GM18861 (cell line): ENCODE measurements around the gene HSPB6.
"Not testable (repeated sequence)": the region's sequence is repeated elsewhere in the genome, so short reads cannot be mapped to it uniquely, and the experiment has no call there.

Source experiments
- ATAC-seq: cut with Tn5 transposase; IDR thresholded peaks from one replicate; pipeline ENCODE4 v1.9.1; 2021; ENCODE audit not compliant: unreplicated experiment

The HSPB6 gene, protein sequence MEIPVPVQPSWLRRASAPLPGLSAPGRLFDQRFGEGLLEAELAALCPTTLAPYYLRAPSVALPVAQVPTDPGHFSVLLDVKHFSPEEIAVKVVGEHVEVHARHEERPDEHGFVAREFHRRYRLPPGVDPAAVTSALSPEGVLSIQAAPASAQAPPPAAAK

DNA sequence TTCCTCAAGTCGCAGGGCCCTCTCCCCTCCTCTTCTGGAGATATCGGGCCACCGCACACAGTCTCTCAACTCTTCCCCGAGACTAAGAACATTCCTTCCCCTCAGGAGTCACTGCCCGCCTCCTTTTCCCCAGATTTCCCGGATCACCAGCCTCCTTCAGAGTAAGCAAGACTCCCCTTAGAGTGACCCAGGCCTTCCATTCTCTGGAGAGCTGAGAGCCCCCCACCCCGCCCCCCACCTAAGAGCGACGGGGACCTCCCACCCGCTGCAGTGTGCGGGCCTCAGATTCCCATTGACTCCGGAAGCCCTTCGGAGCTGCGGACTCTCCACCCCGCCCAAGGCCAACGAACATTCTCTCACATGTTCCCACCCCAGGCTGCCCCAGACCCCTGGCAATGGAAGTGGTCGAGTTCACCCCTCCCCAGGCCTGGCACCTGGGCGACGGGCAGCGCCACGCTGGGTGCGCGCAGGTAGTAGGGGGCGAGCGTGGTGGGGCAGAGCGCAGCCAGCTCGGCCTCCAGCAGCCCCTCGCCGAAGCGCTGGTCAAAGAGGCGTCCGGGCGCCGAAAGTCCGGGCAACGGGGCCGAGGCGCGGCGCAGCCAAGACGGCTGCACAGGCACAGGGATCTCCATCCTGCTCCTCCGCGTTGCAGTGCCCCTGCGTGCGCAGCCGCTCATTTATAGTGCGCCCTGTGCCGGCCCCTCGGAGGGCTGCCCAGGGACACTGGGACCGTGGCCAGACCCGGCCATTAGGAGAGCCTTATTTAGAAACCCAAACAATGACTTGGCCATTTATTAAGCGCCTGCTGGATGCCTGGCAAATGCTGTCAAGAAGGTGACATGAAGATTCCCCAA is at the start of gene HSPB6:
Gene HSPB6 (minus strand): TSS at position 653 of the 854 bp plus-strand sequence. CDS start 21 bp downstream, at position 632.
- no peak for ATAC-seq

DNA sequence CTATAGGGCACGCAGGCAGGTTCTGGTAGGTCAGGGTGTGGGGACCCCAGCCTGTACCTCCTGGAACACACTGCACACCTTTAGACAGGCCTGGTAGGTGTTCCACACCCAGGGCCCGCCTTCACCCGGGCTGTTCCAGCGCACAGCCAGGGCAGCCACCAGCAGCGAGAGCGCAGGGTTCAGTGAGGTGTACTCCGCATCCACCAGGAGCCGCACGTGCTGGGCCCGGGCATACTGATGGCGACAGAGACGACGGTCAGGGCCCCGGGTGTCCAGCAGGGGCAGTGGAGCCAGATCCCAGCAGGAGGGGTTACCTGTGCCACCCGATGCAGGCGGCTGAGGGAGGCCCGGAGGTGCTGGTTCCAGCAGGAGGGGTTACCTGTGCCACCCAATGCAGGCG is 49.8 kb upstream of the HSPB6 start:
- no peak for ATAC-seq

DNA sequence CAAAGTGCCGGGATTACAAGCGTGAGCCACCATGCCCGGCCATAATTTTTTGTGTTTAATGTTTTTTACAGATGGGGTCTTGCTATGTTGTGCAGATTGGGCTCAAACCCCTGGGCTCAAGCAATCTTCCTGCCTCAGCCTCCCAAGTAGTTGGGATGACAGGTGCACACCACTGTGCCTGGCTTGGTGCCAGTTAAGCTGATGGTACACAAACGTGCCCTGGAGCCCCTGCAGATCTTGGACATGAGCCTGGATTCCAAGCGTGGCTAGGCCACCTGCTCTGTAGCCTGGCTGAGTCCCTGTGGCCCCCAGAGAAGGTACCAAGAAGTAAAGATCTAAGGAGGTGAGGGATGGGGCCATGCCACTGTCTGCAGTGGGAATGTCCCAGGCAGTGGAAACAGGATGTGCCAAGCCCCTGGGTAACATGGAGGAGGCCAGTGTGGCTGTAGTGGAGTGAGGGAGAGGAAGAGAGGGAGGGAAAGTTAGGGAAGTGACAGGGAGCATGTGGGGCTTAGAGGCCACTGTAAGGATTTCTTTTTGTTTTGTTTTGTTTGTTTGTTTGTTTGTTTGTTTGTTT is 48.8 kb upstream of the HSPB6 start:
- no peak for ATAC-seq

DNA sequence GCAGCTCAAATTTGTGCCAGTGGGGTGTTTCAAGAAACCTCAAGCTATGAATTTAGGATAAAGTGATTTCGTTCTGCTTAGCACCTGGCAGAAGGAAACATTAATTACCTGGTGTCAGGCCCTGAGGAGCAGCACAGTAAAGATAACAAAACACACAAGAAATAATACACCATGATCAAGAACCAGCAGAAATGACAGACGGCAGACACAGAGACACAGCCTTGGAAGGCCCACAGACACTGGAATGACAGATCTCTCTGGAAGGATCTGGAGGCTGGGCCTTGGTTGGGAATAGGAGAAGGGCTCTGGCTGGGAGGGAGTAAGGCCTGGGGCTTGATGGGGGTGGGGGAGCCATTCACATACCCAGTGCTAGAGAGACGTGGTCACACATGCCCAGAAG is 45.0 kb upstream of the HSPB6 start:
- ATAC-seq: no peak

DNA sequence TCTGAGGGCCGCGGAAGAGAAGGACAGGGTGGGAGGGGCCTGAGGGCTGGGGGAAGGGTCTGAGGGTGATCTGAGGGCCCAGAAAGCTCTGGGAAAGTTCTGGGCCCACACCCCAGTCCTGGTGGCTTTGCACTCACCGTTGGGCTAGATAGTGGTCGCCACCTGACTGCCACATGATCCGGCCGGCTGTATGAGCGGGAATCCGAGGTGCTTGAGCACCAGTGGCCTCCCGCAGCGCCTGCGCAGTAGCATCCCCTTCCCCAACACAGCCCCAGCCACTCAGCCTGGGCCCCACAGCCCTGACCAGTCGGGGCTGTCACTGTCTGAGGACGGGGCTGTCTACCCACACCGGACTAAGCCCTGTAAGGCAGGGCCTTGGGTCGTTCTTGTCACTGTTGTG is 40.8 kb upstream of the HSPB6 start:
- no peak for ATAC-seq

DNA sequence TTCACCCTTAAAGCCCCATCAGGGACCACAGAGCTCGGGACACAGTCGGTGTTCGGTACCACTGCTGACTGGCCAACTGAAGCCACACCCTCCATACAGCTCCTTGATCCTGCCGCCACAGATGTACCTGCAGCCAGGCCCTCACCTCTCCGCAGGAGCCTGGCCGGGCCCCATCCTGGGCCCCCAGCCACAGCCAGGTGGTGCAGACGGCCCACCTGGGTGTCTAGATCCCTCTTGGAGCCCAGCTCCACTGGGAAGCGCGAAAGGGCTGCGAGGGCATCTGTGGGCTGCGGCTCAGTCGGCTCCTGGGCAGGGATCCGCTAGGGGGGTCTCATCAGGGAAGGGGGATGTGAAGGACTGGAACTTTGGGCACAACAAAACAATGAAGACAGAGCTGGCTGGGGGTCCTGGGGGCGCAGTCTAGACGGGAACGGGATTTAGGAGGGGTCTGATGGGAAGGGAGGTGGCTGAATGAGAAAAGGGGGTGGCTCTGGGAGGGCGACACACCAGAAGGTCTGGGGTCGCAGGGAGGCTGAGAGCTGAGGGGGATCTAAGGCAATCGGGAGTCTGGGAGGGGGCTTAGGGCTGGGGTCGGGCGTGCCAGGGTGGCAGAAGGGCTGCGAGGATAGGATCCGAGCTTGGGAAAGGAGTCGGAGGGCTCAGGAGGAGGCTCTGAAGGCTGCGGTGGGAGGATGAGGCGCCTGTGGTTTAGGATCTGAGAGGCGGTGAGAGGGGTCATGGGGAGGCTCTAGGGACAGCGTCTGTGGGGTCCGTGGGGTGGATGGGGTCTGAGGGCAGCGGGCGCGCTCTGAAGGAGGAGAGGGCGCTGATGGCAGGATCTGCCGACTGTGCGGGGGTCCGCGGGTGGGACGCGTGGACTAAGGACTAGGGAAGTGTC is 40.1 kb upstream of the HSPB6 start:
- ATAC-seq: no peak

DNA sequence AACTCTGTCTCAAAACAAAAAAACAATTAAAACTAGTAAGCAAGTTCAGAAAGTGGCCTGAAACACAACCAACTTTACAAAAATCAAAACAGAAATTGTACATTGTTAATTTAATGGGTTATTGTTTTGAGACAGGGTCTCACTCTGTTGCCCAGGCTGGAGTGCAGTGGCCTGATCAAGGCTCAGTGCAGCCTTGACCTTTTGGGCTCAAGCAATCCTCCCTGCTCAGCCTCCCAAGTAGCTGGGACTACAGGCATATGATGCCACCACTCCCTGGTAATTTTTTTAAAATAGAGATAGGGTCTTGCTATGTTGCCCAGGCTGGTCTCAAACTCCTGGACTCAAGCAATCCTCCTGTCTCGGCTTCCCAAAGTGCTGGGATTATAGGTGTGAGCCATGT is 38.7 kb upstream of the HSPB6 start:
- ATAC-seq: not testable (repeated sequence)

DNA sequence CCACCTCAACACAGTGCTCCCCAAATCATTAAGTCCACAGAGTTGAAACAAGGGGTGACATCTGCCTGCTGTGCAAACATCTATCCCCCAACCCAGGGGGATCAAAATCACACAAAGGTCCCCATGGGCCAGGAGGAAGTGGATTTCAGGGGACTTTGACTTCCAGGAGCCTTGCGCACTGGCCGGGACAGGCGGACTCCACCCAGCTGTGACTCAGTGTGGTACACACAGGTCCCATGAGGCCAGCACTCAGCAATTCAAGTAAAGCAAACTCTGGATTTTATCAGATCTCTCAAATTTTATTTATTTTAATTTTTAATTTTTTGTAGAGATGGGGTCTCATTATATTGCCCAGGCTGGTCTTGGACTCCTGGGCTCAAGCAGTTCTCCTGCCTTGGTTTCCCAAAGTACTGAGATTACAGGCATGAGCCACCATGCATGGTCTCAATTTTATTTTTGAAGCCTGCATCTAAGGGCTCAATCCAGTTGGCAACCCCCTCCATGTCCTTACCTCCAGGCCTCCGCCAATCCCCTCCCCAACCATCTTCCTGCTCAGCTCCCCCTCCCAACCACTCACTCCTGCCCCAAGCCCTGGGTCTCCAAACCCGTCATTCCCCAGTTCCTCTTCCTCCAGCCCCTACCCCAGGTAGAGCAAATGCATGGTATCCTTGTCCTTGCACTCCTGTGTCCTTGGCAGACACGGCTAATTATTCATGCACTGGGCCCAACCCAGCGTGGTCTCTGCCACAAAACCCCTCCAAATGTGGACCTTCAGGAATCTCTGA is 36.7 kb upstream of the HSPB6 start:
- no peak for ATAC-seq

DNA sequence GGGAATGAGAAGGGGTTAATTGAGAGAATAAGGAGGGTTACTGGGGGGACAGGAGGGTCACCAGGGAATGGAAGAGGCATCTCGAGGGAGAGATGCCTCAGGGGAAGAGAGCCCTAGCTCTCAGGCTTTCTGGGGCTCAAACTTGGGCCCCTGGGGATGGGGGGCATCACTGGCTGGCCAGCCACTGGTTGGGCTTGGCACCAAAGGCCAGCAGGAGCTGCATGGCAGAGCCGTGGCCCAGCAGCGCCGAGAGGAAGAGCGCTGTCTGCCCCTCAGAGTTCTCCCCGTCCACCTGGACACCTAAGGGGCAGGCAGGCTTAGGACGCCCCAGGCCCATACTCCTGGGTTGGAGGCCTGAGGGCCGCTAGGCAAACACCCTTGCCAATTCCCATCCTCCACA is 36.1 kb upstream of the HSPB6 start:
- ATAC-seq: no peak

DNA sequence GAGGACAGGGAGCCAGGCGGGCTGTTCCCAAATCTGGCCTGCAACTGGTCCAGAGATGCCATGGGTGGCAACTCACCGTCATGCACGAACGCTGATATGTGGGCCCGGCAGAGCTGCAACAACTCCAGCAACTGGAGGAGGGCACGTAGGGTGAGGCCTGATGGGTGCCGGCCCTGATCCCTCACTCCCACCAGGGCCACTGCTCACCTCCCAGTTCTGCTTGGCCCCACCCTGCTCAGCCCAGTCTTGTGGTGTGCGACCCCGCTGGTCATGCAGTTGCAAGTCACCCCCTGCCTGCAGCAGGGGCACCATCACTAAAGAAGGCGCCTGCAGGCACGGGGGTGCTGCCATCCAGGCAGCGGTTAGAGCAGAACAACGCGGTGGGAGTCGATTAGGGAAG is 35.5 kb upstream of the HSPB6 start:
- no peak for ATAC-seq

DNA sequence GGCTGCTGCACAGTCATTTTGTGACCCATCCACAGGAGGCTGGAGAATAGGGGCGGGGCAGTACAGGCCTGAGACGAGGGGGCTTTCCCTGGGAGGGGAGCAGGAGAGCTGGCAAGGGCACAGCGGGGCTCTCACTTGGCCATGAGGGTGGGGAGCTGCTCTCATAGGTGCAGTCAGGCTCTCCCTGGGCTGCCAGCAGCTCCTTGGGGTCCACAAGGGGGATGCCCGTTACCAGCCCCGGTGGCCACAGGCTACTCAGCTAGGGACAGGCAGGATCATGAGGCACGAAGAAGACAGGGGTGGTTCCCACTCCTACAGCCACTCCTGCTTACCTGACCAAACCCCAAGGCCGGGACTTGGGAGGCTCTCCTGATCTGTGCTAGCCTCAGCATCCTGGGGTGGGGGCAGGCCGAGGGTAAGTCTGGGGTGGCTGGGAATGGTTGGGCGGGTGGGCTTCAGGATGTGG is 35.0 kb upstream of the HSPB6 start:
- no peak for ATAC-seq

DNA sequence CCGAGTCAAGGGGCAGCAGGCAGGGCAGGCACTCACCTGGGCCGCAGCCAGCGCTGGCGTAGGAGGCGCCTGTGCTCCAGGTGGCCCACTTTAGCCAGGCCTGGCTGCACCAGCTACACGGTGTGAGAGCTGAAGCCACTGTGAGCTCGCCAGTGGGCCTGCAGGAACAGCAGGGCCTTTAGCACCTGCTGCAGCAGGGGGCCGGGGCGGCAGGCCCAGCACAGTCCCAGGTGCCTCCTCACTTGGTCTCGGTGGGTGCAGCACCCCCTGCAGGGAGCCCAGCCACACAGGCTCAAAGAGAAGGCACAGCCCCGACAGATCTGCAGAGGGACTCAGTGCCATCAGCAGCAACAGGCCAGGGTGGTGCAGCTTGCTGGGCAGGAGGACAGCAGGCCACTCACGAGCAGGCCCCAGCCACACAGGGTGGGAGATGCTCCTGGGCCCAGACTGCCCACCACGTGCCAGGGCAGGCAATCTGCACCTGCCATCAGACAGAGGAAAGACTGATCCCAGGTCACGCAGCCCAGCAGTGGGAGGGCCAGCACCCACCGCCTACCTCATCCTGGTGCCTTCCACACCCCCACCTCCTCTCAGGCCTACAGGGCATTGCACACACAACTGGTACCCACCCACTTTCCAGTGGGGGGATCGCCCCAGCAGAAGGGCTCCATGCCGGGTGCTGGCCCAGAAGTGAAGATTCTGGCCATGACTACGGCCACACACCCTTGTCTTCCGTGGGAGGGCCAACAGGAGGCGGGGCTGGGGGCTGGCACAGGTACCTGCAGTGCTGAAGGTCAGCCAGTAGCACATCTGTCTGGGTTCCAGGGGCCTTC is 34.4 kb upstream of the HSPB6 start:
- ATAC-seq: no peak

DNA sequence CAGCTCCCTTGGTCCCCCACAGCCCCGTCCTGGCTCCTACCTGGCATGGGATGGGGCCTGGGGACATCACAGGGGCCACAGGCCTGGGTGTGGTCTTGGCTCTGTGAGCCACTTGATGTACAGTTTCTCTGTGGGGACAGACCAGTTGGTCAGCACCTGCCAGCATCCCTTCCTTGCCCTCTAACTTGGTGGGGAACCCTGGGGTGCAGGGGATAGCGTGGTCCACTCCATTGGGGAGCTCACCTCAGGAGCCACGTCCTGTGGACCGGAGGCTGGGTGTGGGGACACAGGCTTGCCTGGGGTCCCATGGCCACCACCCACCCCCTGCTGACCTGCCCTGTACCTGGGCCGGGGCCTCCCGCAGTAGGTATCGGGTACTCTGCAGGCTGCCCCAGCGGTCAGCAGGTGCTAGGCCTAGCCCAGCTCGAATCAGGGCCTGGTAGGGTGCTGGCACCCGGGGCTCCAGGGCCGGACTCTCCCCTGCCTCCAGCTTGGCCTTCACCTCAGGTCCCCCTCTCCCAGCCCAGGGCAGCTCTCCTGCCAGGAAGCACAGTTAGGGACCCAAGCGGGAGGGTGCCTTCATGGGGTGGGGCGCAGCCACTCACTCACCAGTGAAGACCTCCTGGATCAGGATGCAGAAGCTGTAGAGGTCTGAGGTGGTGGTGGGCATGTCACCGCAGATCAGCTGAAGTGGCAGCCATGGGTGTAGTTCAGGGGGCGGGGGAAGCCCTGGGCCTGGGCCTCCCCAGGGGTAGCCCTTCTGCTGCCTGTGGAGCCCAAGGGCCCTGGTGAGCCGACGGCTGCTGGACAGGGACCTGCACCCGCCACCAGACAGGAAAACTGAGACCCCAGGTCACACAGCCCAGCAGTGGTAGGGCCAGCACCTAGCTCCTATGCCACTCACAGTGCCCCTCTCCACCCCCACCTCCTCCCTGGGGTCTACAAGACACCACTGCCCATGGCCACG is 33.4 kb upstream of the HSPB6 start:
- no peak for ATAC-seq

DNA sequence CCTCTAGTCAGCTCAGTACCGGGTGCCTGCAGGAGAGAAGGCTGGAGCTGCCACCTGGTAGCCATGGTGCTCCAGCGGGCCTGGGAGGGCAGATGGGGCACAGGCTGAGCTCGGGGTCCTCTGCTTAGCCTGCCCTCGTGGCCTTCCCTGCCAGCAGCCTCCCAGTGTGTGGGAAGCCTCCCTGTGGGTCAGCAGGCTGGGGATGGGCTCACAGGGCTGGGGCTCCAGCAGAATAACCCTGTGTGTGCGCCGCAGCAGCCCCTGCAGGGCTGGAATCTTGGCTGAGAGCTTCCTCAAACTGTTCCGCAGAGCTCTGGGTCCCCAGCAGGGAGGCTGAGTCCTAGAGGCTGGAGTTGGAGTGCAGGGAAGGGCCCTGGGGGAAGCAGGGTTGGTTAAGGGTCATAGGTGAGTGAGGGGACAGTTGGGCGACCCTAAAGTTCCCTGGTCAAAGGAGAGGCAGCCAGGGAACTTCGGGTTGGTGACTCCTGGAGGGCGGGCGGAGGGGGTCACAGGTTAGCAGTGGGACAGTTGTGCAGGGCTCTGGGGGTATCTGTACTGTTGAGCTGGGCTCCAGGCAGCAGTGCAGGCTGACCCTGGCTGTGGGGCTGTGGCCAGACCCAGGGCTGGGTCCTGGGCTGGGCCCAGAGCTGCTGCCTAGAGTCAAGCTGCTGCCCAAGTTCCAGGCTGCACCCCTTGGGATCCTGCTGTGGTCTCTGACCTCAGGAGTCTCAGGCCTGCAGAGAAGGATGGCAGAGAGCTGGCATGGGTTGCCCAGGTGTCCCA is 32.6 kb upstream of the HSPB6 start:
- ATAC-seq: no peak

DNA sequence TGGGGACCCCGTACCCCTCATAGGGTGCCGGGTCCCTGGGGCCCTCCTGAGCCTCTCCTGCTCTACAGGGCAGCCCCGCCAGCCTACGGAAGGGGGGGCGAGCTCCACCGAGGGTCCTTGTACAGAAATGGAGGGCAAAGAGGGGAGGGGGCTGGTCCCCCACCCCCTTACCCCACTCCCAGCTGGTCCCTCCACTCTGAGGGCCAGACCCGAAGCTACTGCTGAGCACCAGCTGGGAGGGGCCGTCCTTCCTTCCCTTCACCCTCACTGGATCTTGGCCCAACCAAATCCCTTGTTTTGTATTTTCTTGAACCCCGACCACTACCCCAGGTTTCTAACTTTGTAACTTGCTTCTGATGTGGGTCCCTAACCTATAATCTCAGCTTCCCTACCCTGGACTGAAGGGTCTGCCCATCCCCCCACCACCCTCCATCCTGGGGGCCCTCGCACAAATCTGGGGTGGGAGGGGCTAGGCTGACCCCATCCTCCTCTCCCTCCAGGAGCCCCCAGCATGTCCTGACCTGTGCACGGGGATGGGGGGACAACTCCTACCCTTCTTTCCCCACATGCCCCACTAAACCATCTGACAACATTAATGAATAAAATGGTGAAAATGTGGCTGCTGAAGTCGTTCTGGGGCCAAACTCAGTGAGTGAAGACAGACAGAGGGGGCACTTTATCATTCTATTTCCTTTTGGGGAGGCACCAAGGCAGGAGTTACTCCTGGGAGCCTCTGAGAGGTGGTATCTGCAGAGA is 31.6 kb upstream of the HSPB6 start:
- ATAC-seq: no peak

DNA sequence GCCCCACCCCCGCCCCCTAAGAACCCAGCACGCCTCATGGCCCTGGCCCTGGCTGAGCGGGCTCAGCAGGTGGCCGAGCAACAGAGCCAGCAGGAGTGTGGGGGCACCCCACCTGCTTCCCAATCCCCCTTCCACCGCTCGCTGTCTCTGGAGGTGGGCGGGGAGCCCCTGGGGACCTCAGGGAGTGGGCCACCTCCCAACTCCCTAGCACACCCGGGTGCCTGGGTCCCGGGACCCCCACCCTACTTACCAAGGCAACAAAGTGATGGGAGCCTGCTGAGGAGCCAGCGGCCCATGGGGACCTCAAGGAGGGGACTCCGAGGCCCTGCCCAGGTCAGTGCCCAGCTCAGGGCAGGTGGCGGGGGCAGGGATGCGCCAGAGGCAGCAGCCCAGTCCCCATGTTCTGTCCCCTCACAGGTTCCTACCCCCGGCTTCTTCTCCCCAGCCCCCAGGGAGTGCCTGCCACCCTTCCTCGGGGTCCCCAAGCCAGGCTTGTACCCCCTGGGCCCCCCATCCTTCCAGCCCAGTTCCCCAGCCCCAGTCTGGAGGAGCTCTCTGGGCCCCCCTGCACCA is 30.5 kb upstream of the HSPB6 start:
- no peak for ATAC-seq
